IMR-90 (cell line): Measurements from ENCODE around the gene USP47. TPM values are rescaled to one million over a fixed set of nuclear protein-coding genes. Genes with fewer than 3 reads are reported as not detected.

Experiments
- ATAC-seq: fragments of 200-7000 bp; cut with Tn5 transposase; 2 replicates; pipeline ENCODE4 v1.9.1; 2020; ENCODE audit warnings: low read depth, mild to moderate bottlenecking, moderate library complexity
- BruUV-seq: library from RNA; stranded (reverse); fragments of 400-500 nt; replicated peaks from 2 replicates; lab custom pipeline; 2021; lab: Mats Ljungman, UMichigan
- CTCF ChIA-PET: fragments of 300-600 bp; formaldehyde crosslinking; extraction: SDS; loops from one replicate; lab custom pipeline; 2021; ENCODE audit warnings: antibody characterized with exemption; lab: Yijun Ruan, JAX
- POLR2A ChIA-PET: fragments of 300-600 bp; sonication (Branson Sonifier 250); formaldehyde crosslinking; loops from one replicate; lab custom pipeline; 2022; ENCODE audit warnings: antibody characterized with exemption; ENCODE audit not compliant: unreplicated experiment; lab: Charles Lee
- DNase-seq: peaks from one replicate; pipeline ENCODE4 v3.0.0; 2013
- H2AFZ ChIP-seq: replicated peaks from 2 replicates; pipeline ENCODE3; 2013; ENCODE audit warnings: low read length, mild to moderate bottlenecking; ENCODE audit not compliant: poor library complexity
- H2AK5ac ChIP-seq: 2 replicates; pipeline ENCODE4 v1.6.1; 2013; ENCODE audit warnings: low read depth, low read length, inconsistent platforms
- H2AK9ac ChIP-seq: replicated peaks from 2 replicates; pipeline ENCODE3; 2013; ENCODE audit warnings: mild to moderate bottlenecking, low read depth, low read length, moderate library complexity; ENCODE audit not compliant: poor library complexity
- H2BK120ac ChIP-seq: 2 replicates; pipeline ENCODE4 v1.6.1; 2013; ENCODE audit warnings: low read depth, low read length, inconsistent platforms
- H2BK15ac ChIP-seq: 3 replicates; pipeline ENCODE4 v1.6.1; 2013; ENCODE audit warnings: low read depth, low read length, inconsistent platforms
- H2BK20ac ChIP-seq: 2 replicates; pipeline ENCODE4 v1.6.1; 2013; ENCODE audit warnings: low read depth, mild to moderate bottlenecking, inconsistent platforms, low read length, moderate library complexity
- H2BK5ac ChIP-seq: 2 replicates; pipeline ENCODE4 v1.6.1; 2013; ENCODE audit warnings: mild to moderate bottlenecking, low read depth, low read length, inconsistent platforms; ENCODE audit not compliant: poor library complexity, severe bottlenecking
- H3K14ac ChIP-seq: replicated peaks from 2 replicates; pipeline ENCODE4 v1.6.1; 2013; ENCODE audit warnings: low read depth, low read length, inconsistent platforms
- H3K18ac ChIP-seq: 2 replicates; pipeline ENCODE4 v1.6.1; 2013; ENCODE audit warnings: low read depth, low read length, control low read depth
- H3K23ac ChIP-seq: 2 replicates; pipeline ENCODE4 v1.6.1; 2013; ENCODE audit warnings: low read depth, low read length, inconsistent platforms
- H3K27ac ChIP-seq: 2 replicates; pipeline ENCODE4 v1.5.1; 2013; ENCODE audit warnings: mild to moderate bottlenecking, control low read depth, low read length; ENCODE audit not compliant: insufficient read depth
- H3K27me3 ChIP-seq: 2 replicates; pipeline ENCODE4 v1.6.1; 2013; ENCODE audit warnings: low read length; ENCODE audit not compliant: control insufficient read depth, insufficient read depth
- H3K36me3 ChIP-seq: 2 replicates; pipeline ENCODE4 v1.6.1; 2013; ENCODE audit warnings: low read length, mixed read lengths; ENCODE audit not compliant: control insufficient read depth, insufficient read depth
- H3K4ac ChIP-seq: 2 replicates; pipeline ENCODE4 v1.6.1; 2013; ENCODE audit warnings: low read depth, low read length, inconsistent platforms
- H3K4me1 ChIP-seq: 2 replicates; pipeline ENCODE4 v1.6.1; 2013; ENCODE audit warnings: low read length, mixed read lengths; ENCODE audit not compliant: control insufficient read depth, insufficient read depth
- H3K4me2 ChIP-seq: 2 replicates; pipeline ENCODE4 v1.6.1; 2013; ENCODE audit warnings: low read depth, mild to moderate bottlenecking, control low read depth, low read length, moderate library complexity
- H3K4me3 ChIP-seq: 2 replicates; pipeline ENCODE4 v1.5.1; 2013; ENCODE audit warnings: low read depth, mild to moderate bottlenecking, control low read depth, low read length, moderate library complexity; ENCODE audit not compliant: insufficient read depth
- H3K56ac ChIP-seq: 2 replicates; pipeline ENCODE4 v1.6.1; 2013; ENCODE audit warnings: low read length, inconsistent platforms; ENCODE audit not compliant: insufficient read depth; ENCODE audit errors: extremely low read depth
- H3K79me1 ChIP-seq, 2 experiments: 2 replicates each; pipeline ENCODE4 v1.6.1; 2013; ENCODE audit warnings: low read length in 2 of 2, inconsistent platforms in 1 of 2, low read depth in 1 of 2
- H3K9ac ChIP-seq: 2 replicates; pipeline ENCODE4 v1.6.1; 2013; ENCODE audit warnings: low read depth, low read length, control low read depth
- H3K9me1 ChIP-seq: 2 replicates; pipeline ENCODE4 v1.6.1; 2013; ENCODE audit warnings: low read length, inconsistent platforms; ENCODE audit not compliant: insufficient read depth
- H3K9me3 ChIP-seq: 2 replicates; pipeline ENCODE4 v1.6.1; 2013; ENCODE audit warnings: low read length; ENCODE audit not compliant: control insufficient read depth, insufficient read depth
- H4K20me1 ChIP-seq: 2 replicates; pipeline ENCODE4 v1.6.1; 2013; ENCODE audit warnings: low read length, inconsistent platforms; ENCODE audit not compliant: insufficient read depth
- H4K5ac ChIP-seq: 2 replicates; pipeline ENCODE4 v1.6.1; 2013; ENCODE audit warnings: mild to moderate bottlenecking, low read depth, low read length, control low read depth
- H4K8ac ChIP-seq, 2 experiments: 2 replicates each; pipeline ENCODE4 v1.6.1; 2013; ENCODE audit warnings: low read depth in 2 of 2, low read length in 2 of 2, control low read depth in 1 of 2, inconsistent platforms in 1 of 2
- H4K91ac ChIP-seq: 2 replicates; pipeline ENCODE4 v1.6.1; 2013; ENCODE audit warnings: low read depth, low read length, inconsistent platforms; ENCODE audit not compliant: insufficient read depth
- BHLHE40 ChIP-seq: fragments of 150-350 bp; IDR thresholded peaks from 2 replicates; pipeline ENCODE4 v1.6.1; 2016; ENCODE audit warnings: mild to moderate bottlenecking, low read depth, low read length
- CEBPB ChIP-seq: IDR thresholded peaks from 2 replicates; pipeline ENCODE4 v1.6.1; 2012; ENCODE audit warnings: low read depth, low read length, improper control_type of control experiment
- CHD1 ChIP-seq: IDR thresholded peaks from 2 replicates; pipeline ENCODE4 v1.6.1; 2012; ENCODE audit warnings: low read depth, low read length, improper control_type of control experiment
- FOS ChIP-seq: fragments of 150-350 bp; IDR thresholded peaks from 2 replicates; pipeline ENCODE4 v1.6.1; 2016; ENCODE audit warnings: low read depth, low read length
- MAFK ChIP-seq: IDR thresholded peaks from 2 replicates; pipeline ENCODE4 v1.6.1; 2012; ENCODE audit warnings: low read depth, low read length, improper control_type of control experiment
- MAZ ChIP-seq: IDR thresholded peaks from 2 replicates; pipeline ENCODE4 v1.6.1; 2012; ENCODE audit warnings: low read depth, mild to moderate bottlenecking, low read length, improper control_type of control experiment, moderate library complexity, borderline replicate concordance
- MXI1 ChIP-seq: IDR thresholded peaks from 2 replicates; pipeline ENCODE4 v1.6.1; 2012; ENCODE audit warnings: low read depth, mild to moderate bottlenecking, low read length, moderate library complexity, borderline replicate concordance
- NFE2L2 ChIP-seq: fragments of 150-350 bp; IDR thresholded peaks from 2 replicates; pipeline ENCODE4 v1.6.1; 2016; ENCODE audit warnings: low read depth, mild to moderate bottlenecking, low read length
- POLR2A ChIP-seq: IDR thresholded peaks from 2 replicates; pipeline ENCODE4 v1.6.1; 2012; ENCODE audit warnings: mild to moderate bottlenecking, low read depth, low read length
- RAD21 ChIP-seq: IDR thresholded peaks from 2 replicates; pipeline ENCODE4 v1.6.1; 2012; ENCODE audit warnings: low read length, improper control_type of control experiment
- RCOR1 ChIP-seq: IDR thresholded peaks from 2 replicates; pipeline ENCODE4 v1.6.1; 2012; ENCODE audit warnings: mild to moderate bottlenecking, low read length, improper control_type of control experiment; ENCODE audit not compliant: insufficient replicate concordance
- RFX5 ChIP-seq: IDR thresholded peaks from 2 replicates; pipeline ENCODE4 v1.8.0; 2012; ENCODE audit warnings: low read depth, mild to moderate bottlenecking, low read length, moderate library complexity
- SMC3 ChIP-seq: fragments of 150-350 bp; IDR thresholded peaks from 2 replicates; pipeline ENCODE4 v1.6.1; 2016; ENCODE audit warnings: low read depth, mild to moderate bottlenecking, antibody characterized with exemption, low read length, moderate library complexity
- WGBS, 2 experiments: methylation state at CpG; one replicate each; pipeline versions ENCODE4 v1.1.5 to v1.1.7; 2013; ENCODE audit warnings: missing lambda C conversion rate in 2 of 2; ENCODE audit not compliant: insufficient read length in 1 of 2; ENCODE audit errors: extremely low coverage in 2 of 2; 5-methylcytosine and 5-hydroxymethylcytosine counted together
- dilution Hi-C: fragments of 300-500 bp; cut with HindIII; formaldehyde crosslinking; loops from one replicate; pipeline ENCODE4 v1.14.3; 2018; ENCODE audit warnings: low sequenced_read_pairs; ENCODE audit not compliant: unreplicated experiment
- in situ Hi-C: fragments of 300-500 bp; cut with MboI; formaldehyde crosslinking; loops from 3 replicates; pipeline ENCODE4 v1.14.3; 2019; ENCODE audit warnings: low sequenced_read_pairs, inconsistent platforms, mixed read lengths
- intact Hi-C: fragments of 100-400 bp; cut with micrococcal nuclease; formaldehyde crosslinking; loops from 2 replicates; pipeline ENCODE4 v1.10.0; 2022
- polyA plus RNA-seq, 3 experiments: library from polyadenylated mRNA; depleted of rRNA; stranded (reverse); fragments of >200 nt; gene quantifications; 2 replicates each; pipeline ENCODE4 v1.2.3, GENCODE V29; 2012; ENCODE audit warnings: low replicate concordance in 1 of 3
- total RNA-seq: library from RNA; depleted of rRNA; stranded (reverse); fragments of >200 nt; gene quantifications from 2 replicates; pipeline ENCODE4 v1.2.3, GENCODE V29; 2012
- TF ChIP-seq, protein P1 (sequence below): fragments of 150-350 bp; IDR thresholded peaks from 2 replicates; pipeline ENCODE4 v1.6.1; 2016; ENCODE audit warnings: low read depth, mild to moderate bottlenecking, low read length, moderate library complexity, borderline replicate concordance
- TF ChIP-seq, protein P2 (sequence below): fragments of 150-350 bp; IDR thresholded peaks from 2 replicates; pipeline ENCODE4 v1.6.1; 2017; ENCODE audit warnings: mild to moderate bottlenecking, antibody characterized with exemption, low read length, low read depth
- TF ChIP-seq, protein P3 (sequence below): conservative IDR thresholded peaks from 2 replicates; pipeline ENCODE4 v1.5.1; 2012; ENCODE audit warnings: mild to moderate bottlenecking, low read depth, low read length, improper control_type of control experiment

USP47 gene
- total and polyA plus RNA-seq, 2 of the 4 experiments (the other 2 are of a cell fraction) = 15.0 to 110 TPM

DNA sequence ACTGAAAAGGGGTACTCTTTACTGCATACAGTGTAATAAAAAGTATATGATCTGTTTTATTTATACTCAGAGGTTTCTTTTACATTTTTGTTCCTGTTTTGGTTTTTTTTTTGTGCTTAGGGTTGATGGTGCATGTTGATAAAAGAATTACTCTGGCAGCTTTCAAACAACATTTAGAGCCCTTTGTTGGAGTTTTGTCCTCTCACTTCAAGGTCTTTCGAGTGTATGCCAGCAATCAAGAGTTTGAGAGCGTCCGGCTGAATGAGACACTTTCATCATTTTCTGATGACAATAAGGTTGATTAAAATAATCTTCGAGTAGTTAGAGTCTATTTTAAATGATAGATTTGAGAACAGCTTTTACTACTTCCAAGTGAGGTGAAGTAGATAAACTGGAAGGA lies 106.1 kb downstream of the USP47 start:
- ChIA-PET POLR2A (no interaction called here), CTCF (interaction anchor here (0.7 to 1.2 kb wide), 3 partner anchors 9 to 87 kb away, joined by 3 to 5 read pairs (median 3); no protein-coding TSS in a partner anchor)
- no peak overlapping the region for H2BK5ac ChIP-seq
- H2AFZ ChIP-seq = no peak overlapping the region
- peaks cover 5% of the 10 kb centered on the region; the same call in 1 of the 2 replicates for H3K4me1 ChIP-seq
- no peak overlapping the region for H3K9ac ChIP-seq
- intact Hi-C loops (no loop called here), dilution Hi-C loops (no loop called here), in situ Hi-C loops (no loop called here)
- H2BK15ac ChIP-seq = no peak overlapping the region
- no peaks in the 10 kb centered on the region for H4K20me1 ChIP-seq
- no peaks in the 10 kb centered on the region for H3K9me1 ChIP-seq
- no peak overlapping the region for H2AK9ac ChIP-seq
- H4K5ac ChIP-seq = no peak overlapping the region
- H4K8ac ChIP-seq = no peak overlapping the region
- H2BK120ac ChIP-seq = no peak overlapping the region
- no peak overlapping the region for H3K18ac ChIP-seq
- BruUV-seq = no TSS peak
- no peak overlapping the region for H3K14ac ChIP-seq
- ATAC-seq (no peak), DNase-seq (no peak)
- H3K56ac ChIP-seq = no peak overlapping the region
- H4K91ac ChIP-seq = no peak overlapping the region
- H3K79me1 ChIP-seq = peaks cover 13 to 27% of the 10 kb centered on the region in 2 experiments
- no peak overlapping the region for H3K27ac ChIP-seq
- H3K27me3 ChIP-seq = no peaks in the 10 kb centered on the region
- WGBS, 2 experiments = no CpG with 5 or more reads among the region's 4 CpGs
- no peaks in the 10 kb centered on the region for H3K9me3 ChIP-seq
- no peak overlapping the region for H2BK20ac ChIP-seq
- peak overlapping the region; percentile 74; the same call in 1 of the 2 replicates for H3K23ac ChIP-seq
- H3K4me3 ChIP-seq = no peak overlapping the region
- no peak overlapping the region for H3K4ac ChIP-seq
- H3K36me3 ChIP-seq = peaks cover 13% of the 10 kb centered on the region
- H3K4me2 ChIP-seq = no peak overlapping the region
- TF ChIP-seq RCOR1 (no peak), RAD21 (no peak), CEBPB (no peak), BHLHE40 (no peak), SMC3 (no peak), RFX5 (no peak), MAZ (no peak), POLR2A (no peak), CHD1 (no peak), MXI1 (no peak), MAFK (no peak), FOS (no peak), NFE2L2 (no peak)
- TF ChIP-seq, protein P1, sequence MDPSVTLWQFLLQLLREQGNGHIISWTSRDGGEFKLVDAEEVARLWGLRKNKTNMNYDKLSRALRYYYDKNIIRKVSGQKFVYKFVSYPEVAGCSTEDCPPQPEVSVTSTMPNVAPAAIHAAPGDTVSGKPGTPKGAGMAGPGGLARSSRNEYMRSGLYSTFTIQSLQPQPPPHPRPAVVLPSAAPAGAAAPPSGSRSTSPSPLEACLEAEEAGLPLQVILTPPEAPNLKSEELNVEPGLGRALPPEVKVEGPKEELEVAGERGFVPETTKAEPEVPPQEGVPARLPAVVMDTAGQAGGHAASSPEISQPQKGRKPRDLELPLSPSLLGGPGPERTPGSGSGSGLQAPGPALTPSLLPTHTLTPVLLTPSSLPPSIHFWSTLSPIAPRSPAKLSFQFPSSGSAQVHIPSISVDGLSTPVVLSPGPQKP = no peak
- TF ChIP-seq, protein P2, sequence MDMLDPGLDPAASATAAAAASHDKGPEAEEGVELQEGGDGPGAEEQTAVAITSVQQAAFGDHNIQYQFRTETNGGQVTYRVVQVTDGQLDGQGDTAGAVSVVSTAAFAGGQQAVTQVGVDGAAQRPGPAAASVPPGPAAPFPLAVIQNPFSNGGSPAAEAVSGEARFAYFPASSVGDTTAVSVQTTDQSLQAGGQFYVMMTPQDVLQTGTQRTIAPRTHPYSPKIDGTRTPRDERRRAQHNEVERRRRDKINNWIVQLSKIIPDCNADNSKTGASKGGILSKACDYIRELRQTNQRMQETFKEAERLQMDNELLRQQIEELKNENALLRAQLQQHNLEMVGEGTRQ = no peak
- TF ChIP-seq, protein P3, sequence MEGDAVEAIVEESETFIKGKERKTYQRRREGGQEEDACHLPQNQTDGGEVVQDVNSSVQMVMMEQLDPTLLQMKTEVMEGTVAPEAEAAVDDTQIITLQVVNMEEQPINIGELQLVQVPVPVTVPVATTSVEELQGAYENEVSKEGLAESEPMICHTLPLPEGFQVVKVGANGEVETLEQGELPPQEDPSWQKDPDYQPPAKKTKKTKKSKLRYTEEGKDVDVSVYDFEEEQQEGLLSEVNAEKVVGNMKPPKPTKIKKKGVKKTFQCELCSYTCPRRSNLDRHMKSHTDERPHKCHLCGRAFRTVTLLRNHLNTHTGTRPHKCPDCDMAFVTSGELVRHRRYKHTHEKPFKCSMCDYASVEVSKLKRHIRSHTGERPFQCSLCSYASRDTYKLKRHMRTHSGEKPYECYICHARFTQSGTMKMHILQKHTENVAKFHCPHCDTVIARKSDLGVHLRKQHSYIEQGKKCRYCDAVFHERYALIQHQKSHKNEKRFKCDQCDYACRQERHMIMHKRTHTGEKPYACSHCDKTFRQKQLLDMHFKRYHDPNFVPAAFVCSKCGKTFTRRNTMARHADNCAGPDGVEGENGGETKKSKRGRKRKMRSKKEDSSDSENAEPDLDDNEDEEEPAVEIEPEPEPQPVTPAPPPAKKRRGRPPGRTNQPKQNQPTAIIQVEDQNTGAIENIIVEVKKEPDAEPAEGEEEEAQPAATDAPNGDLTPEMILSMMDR = no peak
- H2AK5ac ChIP-seq = no peak overlapping the region
